Endothelial cell (in vitro differentiated cells): Measurements from ENCODE around the gene PRRG3. TPM values are rescaled to one million over a fixed set of nuclear protein-coding genes. Genes with fewer than 3 reads are reported as not detected.

Experiments
- DNase-seq: peaks from one replicate; pipeline ENCODE4 v3.0.0; 2021; ENCODE audit warnings: low spot score
- H3K27ac Mint-ChIP-seq: one replicate; pipeline ENCODE4 v1.8.0; 2021; ENCODE audit warnings: mixed read lengths, inconsistent platforms; ENCODE audit not compliant: unreplicated experiment
- H3K27me3 Mint-ChIP-seq: one replicate; pipeline ENCODE4 v1.8.0; 2021; ENCODE audit warnings: mild to moderate bottlenecking, moderate library complexity, mixed read lengths, inconsistent platforms; ENCODE audit not compliant: unreplicated experiment
- H3K36me3 Mint-ChIP-seq: one replicate; pipeline ENCODE4 v1.8.0; 2021; ENCODE audit warnings: mild to moderate bottlenecking, low read depth, mixed read lengths, inconsistent platforms; ENCODE audit not compliant: unreplicated experiment
- H3K4me1 Mint-ChIP-seq: one replicate; pipeline ENCODE4 v1.8.0; 2021; ENCODE audit warnings: mild to moderate bottlenecking, mixed read lengths, inconsistent platforms; ENCODE audit not compliant: unreplicated experiment
- H3K4me3 Mint-ChIP-seq: one replicate; pipeline ENCODE4 v1.8.0; 2021; ENCODE audit warnings: mild to moderate bottlenecking, mixed read lengths, inconsistent platforms; ENCODE audit not compliant: unreplicated experiment
- H3K9me3 Mint-ChIP-seq: one replicate; pipeline ENCODE4 v1.8.0; 2021; ENCODE audit warnings: mixed read lengths, inconsistent platforms; ENCODE audit not compliant: unreplicated experiment
- CTCF ChIP-seq: fragments of 200-600 bp; sonication (generic); IDR thresholded peaks from one replicate; pipeline ENCODE4 v1.5.0; 2021; ENCODE audit warnings: antibody characterized with exemption; ENCODE audit not compliant: unreplicated experiment
- total RNA-seq: library from RNA; stranded (reverse); fragmentation: NEBNext Ultra II Directional; extraction: Animal tissue kit (Norgen Biotek cat#: 25700); gene quantifications from one replicate; pipeline ENCODE4 v1.2.1, GENCODE V29; 2021; ENCODE audit not compliant: unreplicated experiment

Gene PRRG3
- total RNA-seq, 1 donor from 2014 or later: 3.7 TPM

GRCh38 chrX:151722241-151722846 is 27.1 kb downstream of the PRRG3 start:
- H3K4me1 Mint-ChIP-seq: peaks cover 15% of the 10 kb centered on the region
- no peak overlapping the region for H3K4me3 Mint-ChIP-seq
- no peak overlapping the region for H3K27ac Mint-ChIP-seq
- no peaks in the 10 kb centered on the region for H3K36me3 Mint-ChIP-seq
- H3K9me3 Mint-ChIP-seq: no peaks in the 10 kb centered on the region
- no peak for TF ChIP-seq CTCF
- H3K27me3 Mint-ChIP-seq: peaks cover 2% of the 10 kb centered on the region
- DNase-seq: peak; percentile 64

GRCh38 chrX:151723156-151723760 is 28.0 kb downstream of the PRRG3 start:
- DNase-seq: peak; percentile 16
- peaks cover 2% of the 10 kb centered on the region for H3K27me3 Mint-ChIP-seq
- no peak overlapping the region for H3K4me3 Mint-ChIP-seq
- H3K4me1 Mint-ChIP-seq: peaks cover 15% of the 10 kb centered on the region
- no peaks in the 10 kb centered on the region for H3K9me3 Mint-ChIP-seq
- no peak overlapping the region for H3K27ac Mint-ChIP-seq
- TF ChIP-seq CTCF: no peak
- no peaks in the 10 kb centered on the region for H3K36me3 Mint-ChIP-seq

- H3K4me1 Mint-ChIP-seq: peaks cover 15% of the 10 kb centered on the region
- no peaks in the 10 kb centered on the region for H3K9me3 Mint-ChIP-seq
- H3K36me3 Mint-ChIP-seq: no peaks in the 10 kb centered on the region
- TF ChIP-seq CTCF: no peak
- no peak overlapping the region for H3K27ac Mint-ChIP-seq
- no peak overlapping the region for H3K4me3 Mint-ChIP-seq
- H3K27me3 Mint-ChIP-seq: peaks cover 2% of the 10 kb centered on the region
- no peak for DNase-seq
Observed at GRCh38 chrX:151724563-151725337, 29.5 kb downstream of the PRRG3 start.

GRCh38 chrX:151725338-151725614 is 30.0 kb downstream of the PRRG3 start:
- Mint-ChIP-seq H3K4me1 (peaks cover 15% of the 10 kb centered on the region), H3K27me3 (peaks cover 2% of the 10 kb centered on the region), H3K4me3 (no peak overlapping the region), H3K36me3 (no peaks in the 10 kb centered on the region), H3K27ac (no peak overlapping the region), H3K9me3 (no peaks in the 10 kb centered on the region)
- DNase-seq: no peak
- no peak for TF ChIP-seq CTCF

GRCh38 chrX:151726751-151727150 is 31.5 kb downstream of the PRRG3 start:
- H3K4me1 Mint-ChIP-seq: peaks cover 15% of the 10 kb centered on the region
- H3K27me3 Mint-ChIP-seq: peaks cover 2% of the 10 kb centered on the region
- no peaks in the 10 kb centered on the region for H3K9me3 Mint-ChIP-seq
- no peaks in the 10 kb centered on the region for H3K36me3 Mint-ChIP-seq
- H3K4me3 Mint-ChIP-seq: no peak overlapping the region
- DNase-seq: no peak
- no peak overlapping the region for H3K27ac Mint-ChIP-seq
- TF ChIP-seq CTCF: no peak
